ENCODE results near the gene ZBTB39. TPM values are rescaled to one million over a fixed set of nuclear protein-coding genes. Genes with fewer than 3 reads are reported as not detected.

The ZBTB39 gene
- total RNA-seq, 1 donor from 2014 or later, result 23.5 TPM

DNA sequence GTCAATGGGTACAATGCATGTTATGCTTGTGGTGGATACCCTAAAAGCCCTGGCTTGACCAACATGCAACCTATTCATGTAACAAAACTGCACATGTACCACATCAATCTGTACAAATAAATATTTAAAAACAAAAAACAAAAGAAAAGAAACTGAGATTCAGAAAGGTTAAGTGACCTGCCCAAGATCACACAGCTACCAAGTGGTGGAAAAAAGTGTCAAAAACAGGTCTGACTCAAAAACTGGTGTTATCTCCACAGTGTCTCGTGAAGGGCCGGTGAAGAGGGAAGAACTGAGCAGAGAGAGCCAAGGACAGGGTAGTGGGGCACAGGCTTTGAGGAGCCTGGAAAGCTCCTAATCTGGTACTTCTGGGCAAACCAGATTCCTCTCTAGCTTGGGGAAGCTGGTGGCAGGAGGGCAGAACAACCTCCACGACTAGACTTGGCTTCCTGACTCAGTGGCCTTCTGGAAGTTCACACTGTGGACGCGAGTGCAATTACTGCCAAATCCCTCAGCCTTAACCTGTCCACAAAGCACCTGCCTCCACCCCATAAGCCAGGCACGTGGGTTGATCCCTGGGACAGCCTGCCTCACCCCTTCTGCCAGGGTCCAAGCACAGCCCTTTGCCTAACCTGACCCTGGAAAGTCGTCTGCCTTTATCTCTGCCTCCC is 15.6 kb downstream of the ZBTB39 start:
- Mint-ChIP-seq H3K4me1 (ENCODE audit: low read depth, unreplicated experiment) (peaks cover 4% of the 10 kb centered on the region), H3K36me3 (ENCODE audit: unreplicated experiment) (peaks cover 1% of the 10 kb centered on the region), H3K27ac (ENCODE audit: unreplicated experiment) (no peak overlapping the region), H3K4me3 (ENCODE audit: unreplicated experiment) (no peak overlapping the region), H3K9me3 (ENCODE audit: unreplicated experiment) (peaks cover 7% of the 10 kb centered on the region), H3K27me3 (ENCODE audit: unreplicated experiment) (peaks cover 6% of the 10 kb centered on the region)
- no peak for DNase-seq
- TF ChIP-seq, protein P1, sequence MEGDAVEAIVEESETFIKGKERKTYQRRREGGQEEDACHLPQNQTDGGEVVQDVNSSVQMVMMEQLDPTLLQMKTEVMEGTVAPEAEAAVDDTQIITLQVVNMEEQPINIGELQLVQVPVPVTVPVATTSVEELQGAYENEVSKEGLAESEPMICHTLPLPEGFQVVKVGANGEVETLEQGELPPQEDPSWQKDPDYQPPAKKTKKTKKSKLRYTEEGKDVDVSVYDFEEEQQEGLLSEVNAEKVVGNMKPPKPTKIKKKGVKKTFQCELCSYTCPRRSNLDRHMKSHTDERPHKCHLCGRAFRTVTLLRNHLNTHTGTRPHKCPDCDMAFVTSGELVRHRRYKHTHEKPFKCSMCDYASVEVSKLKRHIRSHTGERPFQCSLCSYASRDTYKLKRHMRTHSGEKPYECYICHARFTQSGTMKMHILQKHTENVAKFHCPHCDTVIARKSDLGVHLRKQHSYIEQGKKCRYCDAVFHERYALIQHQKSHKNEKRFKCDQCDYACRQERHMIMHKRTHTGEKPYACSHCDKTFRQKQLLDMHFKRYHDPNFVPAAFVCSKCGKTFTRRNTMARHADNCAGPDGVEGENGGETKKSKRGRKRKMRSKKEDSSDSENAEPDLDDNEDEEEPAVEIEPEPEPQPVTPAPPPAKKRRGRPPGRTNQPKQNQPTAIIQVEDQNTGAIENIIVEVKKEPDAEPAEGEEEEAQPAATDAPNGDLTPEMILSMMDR (IDR thresholded peaks at IDR 0.05; ENCODE audit: partially characterized antibody, unreplicated experiment), result no peak

DNA sequence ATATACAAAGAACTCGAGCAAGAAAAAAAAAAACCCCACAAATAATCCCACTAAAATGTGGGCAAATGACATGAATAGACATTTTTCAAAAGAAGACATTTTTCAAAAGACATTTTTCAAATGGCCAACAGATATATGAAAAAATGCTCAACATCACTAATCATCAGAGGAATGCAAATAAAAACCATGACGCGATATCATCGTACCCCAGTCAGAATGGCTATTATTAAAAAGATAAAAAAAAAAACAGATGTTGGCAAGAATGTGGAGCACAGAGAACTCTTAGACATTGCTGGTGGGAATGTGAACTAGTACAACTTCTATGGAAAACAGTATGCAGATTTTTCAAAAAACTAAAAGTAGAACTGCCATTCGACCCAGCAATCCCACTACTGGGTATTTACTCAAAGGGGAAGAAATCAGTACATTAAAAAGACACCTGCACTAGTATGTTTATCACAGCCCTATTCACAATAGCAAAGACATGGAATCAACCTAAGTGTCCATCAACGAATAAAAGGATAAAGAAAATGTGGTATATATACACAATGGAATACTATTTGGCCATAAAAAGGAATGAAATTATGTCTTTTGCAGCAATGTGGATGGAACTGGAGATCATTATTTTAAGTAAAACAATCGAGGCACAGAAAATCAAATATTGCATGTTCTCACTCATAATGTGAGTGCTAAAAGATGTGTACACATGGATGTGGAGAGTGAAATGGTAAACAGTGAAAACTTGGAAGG is 16.3 kb downstream of the ZBTB39 start:
- Mint-ChIP-seq H3K4me3 (ENCODE audit: unreplicated experiment) (no peak overlapping the region), H3K4me1 (ENCODE audit: low read depth, unreplicated experiment) (peaks cover 4% of the 10 kb centered on the region), H3K27me3 (ENCODE audit: unreplicated experiment) (peaks cover 6% of the 10 kb centered on the region), H3K9me3 (ENCODE audit: unreplicated experiment) (peaks cover 7% of the 10 kb centered on the region), H3K27ac (ENCODE audit: unreplicated experiment) (no peak overlapping the region), H3K36me3 (ENCODE audit: unreplicated experiment) (no peaks in the 10 kb centered on the region)
- TF ChIP-seq, protein P1 (IDR thresholded peaks at IDR 0.05; ENCODE audit: partially characterized antibody, unreplicated experiment), result no peak
- no peak for DNase-seq

DNA sequence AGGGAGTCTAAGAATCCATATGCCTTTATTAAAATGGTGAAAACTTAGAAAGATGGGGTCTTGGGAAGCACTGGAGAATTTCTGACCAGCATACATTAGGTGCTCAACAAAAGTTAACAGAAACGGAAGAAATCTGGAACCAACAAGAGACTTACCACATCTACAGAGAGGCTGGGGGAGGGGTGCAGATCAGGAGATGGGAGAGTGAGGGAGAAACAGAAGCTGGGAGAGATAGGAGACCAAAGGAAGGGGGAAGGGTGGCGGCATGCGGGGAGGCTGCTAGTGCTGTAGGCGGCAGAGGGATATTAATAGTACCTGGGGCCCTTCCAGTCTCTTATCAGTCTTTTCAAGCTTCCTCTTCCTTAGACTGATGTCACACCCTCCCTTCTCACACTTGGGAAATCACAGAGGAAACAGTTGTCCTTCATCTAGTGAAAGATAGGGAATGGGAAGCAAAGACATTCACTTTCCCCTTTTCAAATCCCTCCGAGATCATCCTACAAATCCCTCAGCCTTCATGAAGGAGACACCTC is 18.1 kb downstream of the ZBTB39 start:
- Mint-ChIP-seq H3K9me3 (ENCODE audit: unreplicated experiment) (peaks cover 5% of the 10 kb centered on the region), H3K36me3 (ENCODE audit: unreplicated experiment) (no peaks in the 10 kb centered on the region), H3K27ac (ENCODE audit: unreplicated experiment) (no peak overlapping the region), H3K4me1 (ENCODE audit: low read depth, unreplicated experiment) (peaks cover 4% of the 10 kb centered on the region), H3K27me3 (ENCODE audit: unreplicated experiment) (peaks cover 6% of the 10 kb centered on the region), H3K4me3 (ENCODE audit: unreplicated experiment) (no peak overlapping the region)
- DNase-seq, result no peak
- TF ChIP-seq, protein P1 (IDR thresholded peaks at IDR 0.05; ENCODE audit: partially characterized antibody, unreplicated experiment), result no peak

DNA sequence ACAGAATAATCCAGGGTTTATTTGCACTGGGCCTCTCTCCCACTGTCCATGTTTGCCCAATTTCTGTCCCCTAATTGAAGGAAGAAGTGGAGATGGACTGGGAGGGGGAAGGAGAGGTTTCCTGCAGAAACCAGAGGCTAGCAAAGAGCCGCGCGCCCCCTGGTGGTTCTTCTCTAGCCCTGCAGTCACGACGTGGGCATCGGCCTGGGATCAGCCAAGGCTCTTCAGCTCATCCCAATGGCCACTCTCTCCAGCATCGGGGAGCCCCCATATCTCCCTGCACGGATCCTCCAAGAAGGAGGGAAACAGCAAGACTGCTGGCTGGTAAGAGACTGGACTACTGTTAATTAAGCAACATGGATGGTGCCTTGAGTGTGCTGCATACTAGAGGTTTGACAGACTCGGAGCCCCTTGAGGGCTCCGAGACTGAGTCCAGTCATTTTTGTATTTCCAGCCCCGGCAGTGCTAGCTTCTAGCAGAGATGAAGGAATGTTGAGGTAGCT is 18.7 kb downstream of the ZBTB39 start:
- DNase-seq, result peak; percentile 86
- no peak overlapping the region for H3K4me3 Mint-ChIP-seq (ENCODE audit: unreplicated experiment)
- no peak overlapping the region for H3K27ac Mint-ChIP-seq (ENCODE audit: unreplicated experiment)
- H3K4me1 Mint-ChIP-seq (ENCODE audit: low read depth, unreplicated experiment), result peaks cover 4% of the 10 kb centered on the region
- TF ChIP-seq, protein P1 (IDR thresholded peaks at IDR 0.05; ENCODE audit: partially characterized antibody, unreplicated experiment), result peak; percentile 95
- no peaks in the 10 kb centered on the region for H3K36me3 Mint-ChIP-seq (ENCODE audit: unreplicated experiment)
- H3K9me3 Mint-ChIP-seq (ENCODE audit: unreplicated experiment), result peaks cover 4% of the 10 kb centered on the region
- peaks cover 6% of the 10 kb centered on the region for H3K27me3 Mint-ChIP-seq (ENCODE audit: unreplicated experiment)
